WI38 (cell line): ENCODE results near the gene CELSR1.

Source experiments
- H3K4me3 ChIP-seq: 2 replicates; pipeline ENCODE4 v1.5.1; 2011; ENCODE audit warnings: low read depth, mild to moderate bottlenecking, control low read depth, low read length
- CTCF ChIP-seq: IDR thresholded peaks from 2 replicates; pipeline ENCODE4 v1.5.1; 2012; ENCODE audit warnings: low read depth, mild to moderate bottlenecking, control low read depth, low read length

Gene CELSR1

GRCh38 chr22:46340676-46341075 is 196.7 kb downstream of the CELSR1 start:
- H3K4me3 ChIP-seq = no peak overlapping the region
- TF ChIP-seq CTCF = no peak

DNA sequence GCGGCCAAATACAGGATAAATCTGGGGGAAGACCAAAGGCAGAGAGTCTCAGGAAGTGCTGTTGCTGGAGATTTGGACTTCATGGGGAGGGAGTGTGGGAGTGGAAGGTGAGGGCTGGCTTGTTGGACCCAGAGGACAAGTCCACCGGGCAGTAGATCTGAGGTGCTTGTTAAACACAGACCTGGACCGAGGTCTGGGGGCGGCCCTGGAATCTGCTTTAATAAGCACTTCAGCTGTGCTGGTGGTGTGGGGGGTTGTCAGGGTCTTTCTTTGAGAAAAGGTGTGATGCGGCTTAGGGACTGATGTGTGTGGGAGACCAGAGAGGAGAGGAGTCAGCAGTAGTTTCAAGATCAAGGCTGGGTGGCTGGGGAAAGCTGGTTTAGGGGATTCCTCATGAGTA is 197.5 kb downstream of the CELSR1 start:
- TF ChIP-seq CTCF = no peak
- H3K4me3 ChIP-seq = no peak overlapping the region

DNA sequence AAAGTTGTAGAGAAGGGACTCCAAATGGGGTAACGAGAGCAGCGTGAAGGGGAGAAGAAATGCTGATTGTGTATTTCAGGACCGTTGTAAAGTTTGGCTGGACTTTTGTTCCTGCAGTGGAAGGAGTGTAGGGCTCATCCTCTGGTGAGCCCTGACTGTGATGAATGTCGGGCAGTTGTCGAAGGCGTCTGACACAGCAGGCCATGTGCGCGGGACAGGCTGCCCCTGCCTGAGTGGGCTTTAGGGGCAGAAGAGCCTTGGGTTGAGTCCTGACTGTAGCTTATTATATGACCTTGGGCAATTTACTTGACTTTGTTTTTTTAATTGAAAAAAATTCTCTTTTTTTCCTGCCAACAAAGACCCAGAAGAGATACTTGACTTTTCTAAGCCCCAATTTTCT is 198.8 kb downstream of the CELSR1 start:
- TF ChIP-seq CTCF = no peak
- no peak overlapping the region for H3K4me3 ChIP-seq

DNA sequence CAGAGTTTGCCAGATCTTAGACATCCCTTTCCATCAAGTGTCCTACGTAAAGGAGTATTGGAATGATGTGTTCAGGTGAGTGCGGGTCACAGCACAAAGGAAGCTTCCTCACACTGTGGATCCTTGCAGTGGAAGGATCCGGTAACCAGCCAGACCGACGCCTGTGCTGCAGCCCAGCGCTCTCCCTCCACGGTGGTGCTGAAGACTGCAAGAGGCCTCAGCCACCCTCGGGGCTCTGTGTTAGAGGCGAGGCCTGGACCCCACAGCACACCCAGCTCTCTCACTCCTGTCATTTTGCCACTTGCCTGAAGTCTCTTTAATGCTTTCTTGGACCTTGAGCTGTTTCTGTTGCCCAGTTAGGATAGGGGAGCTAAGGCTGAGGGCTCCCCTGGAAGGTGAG is 199.6 kb downstream of the CELSR1 start:
- no peak for TF ChIP-seq CTCF

DNA sequence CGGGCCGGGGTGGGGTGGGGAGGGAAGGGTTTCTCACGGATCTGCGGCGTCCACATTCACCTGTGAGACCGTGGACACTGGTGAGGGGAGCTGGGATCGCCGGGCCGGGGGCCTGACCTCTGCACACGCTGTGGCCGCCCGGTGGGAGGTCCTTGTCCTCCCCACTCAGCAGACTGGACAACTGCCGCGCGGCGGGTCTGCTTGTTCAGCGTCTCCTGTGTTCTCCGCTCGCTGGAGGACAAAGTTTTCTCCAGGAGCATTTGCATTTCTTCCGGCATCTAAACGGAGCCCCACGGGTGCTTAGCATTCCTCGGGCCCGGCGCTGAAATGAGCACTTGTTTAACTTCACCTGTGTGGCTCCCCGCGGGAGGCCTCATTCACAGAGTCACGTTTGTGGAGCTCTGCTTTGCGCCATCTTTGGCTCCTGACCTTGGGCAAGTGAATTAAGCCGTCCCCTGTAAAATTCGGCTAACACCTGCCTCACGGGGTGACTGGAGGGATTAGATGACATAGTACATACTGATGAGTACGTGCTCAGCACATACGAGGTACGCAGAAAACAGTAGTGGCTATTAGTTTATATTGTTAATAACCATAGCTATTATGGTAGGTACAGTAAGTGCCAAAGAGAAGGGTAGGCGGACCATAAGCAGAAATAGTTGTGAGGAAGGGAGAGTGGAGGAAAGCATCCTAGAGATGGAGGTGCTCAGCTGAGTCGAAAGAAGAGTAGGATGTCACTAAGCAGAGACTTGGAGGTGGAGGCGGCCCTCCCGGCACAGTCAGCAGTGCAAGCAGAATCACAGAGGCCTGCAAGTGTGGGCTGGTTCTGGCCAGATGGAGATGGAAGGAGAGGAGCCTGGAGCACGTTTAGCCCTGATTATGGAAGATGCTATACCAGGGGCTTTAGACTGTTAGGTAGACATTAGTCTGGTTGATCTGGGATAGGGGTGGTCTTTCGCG is 201.0 kb downstream of the CELSR1 start:
- TF ChIP-seq CTCF = no peak
- peak overlapping the region; percentile 93 for H3K4me3 ChIP-seq

More for the DNA sequence above, 199.6 kb downstream of the CELSR1 start:
- no peak overlapping the region for H3K4me3 ChIP-seq

- no peak for TF ChIP-seq CTCF
- H3K4me3 ChIP-seq = peak within 1 kb of the TSS; percentile 93
Measured at GRCh38 chr22:46335201-46336118, 202.0 kb downstream of the CELSR1 start, which contains the start of gene TRMU. Gene TRMU, plus strand, starts transcription at chr22:46335714. Its CDS starts 51 bp downstream, at chr22:46335765.
